ENCODE results near the gene OR4D6.

GRCh38 chr11:59473015-59473414, 16.3 kb downstream of the OR4D6 start, which contains the start of gene OR4D10:
- no peak for TF ChIP-seq CTCF (conservative IDR thresholded peaks at IDR 0.05 in 1 of 2, IDR thresholded peaks at IDR 0.05 in 1 of 2; ENCODE audit: extremely low read depth in 1 of 2, insufficient read depth in 1 of 2, low read depth in 1 of 2, low read length in 2 of 2)
- no peak for TF ChIP-seq EZH2 (IDR thresholded peaks at IDR 0.05; ENCODE audit: borderline replicate concordance, low read length)
